ENCODE data around the gene SELENOS. TPM values are rescaled to one million over a fixed set of nuclear protein-coding genes. Genes with fewer than 3 reads are reported as not detected.

The SELENOS gene
- total and polyA plus RNA-seq, 11 donors: 38.7 to 209 (median 49.8) TPM

DNA sequence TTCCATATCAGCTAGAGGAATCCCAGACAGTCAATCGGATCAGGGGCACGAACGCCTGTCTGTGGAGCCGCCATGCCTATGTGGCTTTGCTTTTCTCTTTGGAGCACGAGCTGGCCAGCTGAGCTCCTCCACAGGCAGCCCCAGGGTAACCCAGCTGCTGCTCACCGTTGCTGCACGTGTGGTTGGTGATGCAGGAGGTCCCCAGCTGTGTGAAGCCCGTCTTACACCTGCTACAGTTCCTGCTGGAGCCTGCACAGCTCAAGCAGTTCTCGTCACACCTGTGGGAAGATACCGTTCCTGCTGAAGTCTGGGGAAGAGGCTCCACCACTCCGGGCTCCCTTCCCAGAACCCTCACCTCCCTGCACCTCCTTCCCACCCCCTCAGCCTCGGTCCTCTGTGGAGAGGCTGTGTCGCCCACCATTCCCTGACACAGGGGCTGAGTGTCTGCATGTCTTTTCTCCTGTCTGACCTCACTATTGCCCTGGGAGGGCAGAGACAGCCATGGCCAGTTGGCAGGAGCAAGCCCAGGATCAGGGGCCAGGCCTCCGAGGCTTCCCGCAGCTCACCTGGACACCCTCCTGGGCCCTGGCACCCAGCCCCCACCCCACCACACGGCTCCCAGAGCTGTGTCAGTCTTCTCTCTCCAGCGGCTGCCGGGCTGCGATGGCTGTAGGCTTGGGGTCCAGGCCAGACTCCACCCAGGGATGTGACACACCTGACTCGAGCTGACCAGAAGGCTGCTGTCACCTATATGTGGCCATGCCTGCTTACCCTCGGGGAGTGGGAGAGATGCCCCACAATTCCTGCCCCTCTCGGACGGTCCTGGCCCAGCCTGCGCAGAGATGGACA, 30.0 kb upstream of the SELENOS start:
- no peak overlapping the region for H3K4me3 ChIP-seq
- H3K36me3 ChIP-seq: peaks cover 0 to 5% (median 0%) of the 10 kb centered on the region in 9 donors
- H3K4me1 ChIP-seq: no peaks in the 10 kb centered on the region
- ATAC-seq: peak in 1 of 4 donors; percentile 17
- peaks cover 0 to 7% (median 0%) of the 10 kb centered on the region in 9 donors for H3K27me3 ChIP-seq
- DNase-seq: peak in 1 of 5 donors; percentile 4
- H3K27ac ChIP-seq: no peak overlapping the region
- H3K9me3 ChIP-seq: no peaks in the 10 kb centered on the region
- intact Hi-C loops (cut with DNase I): loop anchor here in 1 of 10 donors (10.0 kb wide), 1 partner anchor 188 kb away; no protein-coding TSS in a partner anchor
- 78 to 81% (median 79%) methylated on average over 7 to 24 of the region's 24 CpGs for WGBS, 4 donors
- no peak for TF ChIP-seq POLR2A (IDR thresholded peaks at IDR 0.05)
- TF ChIP-seq CTCF (IDR thresholded peaks at IDR 0.05): no peak

DNA sequence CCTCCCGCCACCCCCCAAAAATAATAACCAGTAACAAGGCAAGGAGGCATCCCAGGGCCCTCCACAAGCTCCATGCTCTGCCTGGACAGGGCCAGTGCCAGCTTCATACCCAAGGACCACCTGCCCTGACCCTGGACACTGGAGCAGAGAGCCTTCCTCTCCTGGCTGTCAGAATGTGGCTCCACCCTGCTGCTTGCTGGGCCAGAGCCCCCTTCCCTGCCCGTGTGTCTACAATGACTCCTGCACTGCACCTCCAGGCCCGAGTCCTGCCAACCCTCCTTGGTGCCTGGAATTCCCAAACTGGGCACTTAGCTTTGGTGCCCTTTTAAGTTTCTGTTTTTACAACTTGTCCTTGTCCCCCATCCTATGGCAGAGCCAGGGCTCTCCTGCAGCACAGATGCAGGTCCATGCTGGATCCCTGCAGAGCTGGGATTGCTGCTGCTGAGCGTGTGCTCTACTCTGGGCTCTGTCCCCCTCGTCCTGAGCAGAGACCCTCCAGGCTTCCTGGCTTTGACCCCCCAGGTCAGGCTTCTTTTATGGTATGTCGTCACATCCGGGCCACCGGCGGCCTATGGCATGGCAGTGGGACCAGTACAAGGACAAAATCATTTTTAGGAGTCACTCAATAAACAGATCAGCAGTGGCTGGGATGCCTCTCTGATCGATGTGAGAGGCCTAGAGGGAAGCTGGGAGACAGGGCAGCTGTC, 29.2 kb upstream of the SELENOS start:
- intact Hi-C loops (cut with DNase I): loop anchor here in 1 of 10 donors (10.0 kb wide), 1 partner anchor 188 kb away; no protein-coding TSS in a partner anchor
- Histone ChIP-seq H3K27ac (no peak overlapping the region), H3K36me3 (peaks cover 0 to 5% (median 0%) of the 10 kb centered on the region in 9 donors), H3K4me3 (no peak overlapping the region), H3K27me3 (peaks cover 0 to 7% (median 0%) of the 10 kb centered on the region in 9 donors), H3K4me1 (no peaks in the 10 kb centered on the region), H3K9me3 (no peaks in the 10 kb centered on the region)
- 79 to 89% (median 82%) methylated on average over 9 to 10 of the region's 10 CpGs for WGBS, 4 donors
- TF ChIP-seq CTCF (IDR thresholded peaks at IDR 0.05): no peak
- TF ChIP-seq POLR2A (IDR thresholded peaks at IDR 0.05): no peak
- ATAC-seq (no peak), DNase-seq (no peak)

GRCh38 chr15:101305820-101306255, 28.6 kb upstream of the SELENOS start:
- ATAC-seq (no peak), DNase-seq (no peak)
- H3K9me3 ChIP-seq: no peaks in the 10 kb centered on the region
- 80 to 88% (median 83%) methylated on average over 8 of the region's 8 CpGs for WGBS, 4 donors
- no peak overlapping the region for H3K4me3 ChIP-seq
- peaks cover 0 to 7% (median 0%) of the 10 kb centered on the region in 9 donors for H3K27me3 ChIP-seq
- peaks cover 0 to 5% (median 0%) of the 10 kb centered on the region in 9 donors for H3K36me3 ChIP-seq
- TF ChIP-seq CTCF (IDR thresholded peaks at IDR 0.05): no peak
- TF ChIP-seq POLR2A (IDR thresholded peaks at IDR 0.05): no peak
- H3K4me1 ChIP-seq: no peaks in the 10 kb centered on the region
- intact Hi-C loops (cut with DNase I): loop anchor here in 1 of 10 donors (10.0 kb wide), 1 partner anchor 189 kb away; no protein-coding TSS in a partner anchor
- H3K27ac ChIP-seq: no peak overlapping the region

DNA sequence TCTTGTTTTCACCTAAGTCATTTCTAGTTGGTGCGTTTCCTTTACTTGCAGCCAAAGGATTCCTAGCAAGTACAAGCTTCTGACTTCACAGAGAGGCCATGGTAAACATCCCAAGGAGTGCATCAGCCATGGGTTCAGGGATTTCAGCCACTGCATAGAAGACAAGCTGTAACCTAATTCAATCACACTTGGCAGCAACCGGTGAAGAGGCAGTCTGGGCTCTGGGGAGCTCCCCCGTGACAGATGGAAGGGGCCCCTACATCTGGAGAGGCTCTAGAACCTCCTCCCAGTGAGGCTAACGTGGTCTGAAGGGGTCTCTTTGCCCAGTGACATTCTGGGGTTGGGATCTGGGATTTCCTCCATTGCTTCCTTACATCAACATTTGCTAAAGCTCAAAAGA, 26.1 kb upstream of the SELENOS start:
- peaks cover 0 to 6% (median 0%) of the 10 kb centered on the region in 9 donors for H3K27me3 ChIP-seq
- no peak for ATAC-seq
- TF ChIP-seq POLR2A (IDR thresholded peaks at IDR 0.05): no peak
- TF ChIP-seq CTCF (IDR thresholded peaks at IDR 0.05): no peak
- H3K36me3 ChIP-seq: no peaks in the 10 kb centered on the region
- H3K4me3 ChIP-seq: no peak overlapping the region
- no peak overlapping the region for H3K27ac ChIP-seq
- no peaks in the 10 kb centered on the region for H3K9me3 ChIP-seq
- 69 to 74% (median 69%) methylated on average over 4 of the region's 4 CpGs for WGBS, 4 donors
- intact Hi-C loops (cut with DNase I): loop anchor here in 7 of 10 donors (5.0 to 10.0 kb wide), 5 partner anchors 191 to 339 kb away; no protein-coding TSS in a partner anchor
- DNase-seq: no peak
- H3K4me1 ChIP-seq: peaks cover 0 to 4% (median 0%) of the 10 kb centered on the region in 12 donors

Measured in heart left ventricle (tissue), 16 donors.